ENCODE data around the gene TPGS1. TPM values are rescaled to one million over a fixed set of nuclear protein-coding genes. Genes with fewer than 3 reads are reported as not detected.

The TPGS1 gene
- total RNA-seq, 1 donor, result 59.0 TPM

- no peak for DNase-seq (ENCODE audit: low read depth in 2 of 3, low spot score in 2 of 3)
These were observed 12.3 kb upstream of the TPGS1 start for GRCh38 chr19:495081-495401.

DNA sequence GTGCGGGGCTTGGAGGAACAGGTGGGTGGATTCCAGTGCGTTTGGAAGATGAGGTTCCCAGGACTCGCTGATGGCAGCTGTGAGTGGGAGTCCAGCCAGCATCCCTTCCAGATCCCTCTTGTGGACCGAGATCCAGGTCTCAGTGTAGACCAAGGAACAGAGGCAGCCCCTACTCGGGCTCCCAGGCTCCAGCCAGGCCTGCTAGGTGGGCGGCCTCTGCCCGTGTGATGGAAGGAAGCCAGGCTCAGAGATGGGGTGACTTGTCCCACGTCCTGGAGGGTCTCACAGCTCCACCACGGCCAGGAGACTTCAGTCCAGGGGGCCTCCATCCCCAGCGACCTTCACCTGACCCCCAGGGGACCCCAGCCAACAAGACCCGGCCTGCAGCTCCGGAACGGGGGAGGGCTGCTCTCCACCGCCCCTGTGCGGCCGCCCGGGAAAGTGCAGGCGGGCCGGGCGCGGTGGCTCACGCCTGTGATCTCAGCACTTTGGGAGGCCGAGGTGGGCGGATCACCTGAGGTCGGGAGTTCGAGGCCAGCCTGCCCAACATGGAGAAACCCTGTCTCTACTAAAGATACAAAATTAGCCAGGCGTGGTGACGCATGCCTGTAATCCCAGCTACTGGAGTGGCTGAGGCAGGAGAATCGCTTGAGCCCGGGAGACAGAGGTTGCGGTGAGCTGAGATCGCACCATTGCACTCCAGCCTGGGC is 11.7 kb upstream of the TPGS1 start:
- DNase-seq (ENCODE audit: low read depth in 2 of 3, low spot score in 2 of 3), result peak in 1 of 3 donors; percentile 50

DNA sequence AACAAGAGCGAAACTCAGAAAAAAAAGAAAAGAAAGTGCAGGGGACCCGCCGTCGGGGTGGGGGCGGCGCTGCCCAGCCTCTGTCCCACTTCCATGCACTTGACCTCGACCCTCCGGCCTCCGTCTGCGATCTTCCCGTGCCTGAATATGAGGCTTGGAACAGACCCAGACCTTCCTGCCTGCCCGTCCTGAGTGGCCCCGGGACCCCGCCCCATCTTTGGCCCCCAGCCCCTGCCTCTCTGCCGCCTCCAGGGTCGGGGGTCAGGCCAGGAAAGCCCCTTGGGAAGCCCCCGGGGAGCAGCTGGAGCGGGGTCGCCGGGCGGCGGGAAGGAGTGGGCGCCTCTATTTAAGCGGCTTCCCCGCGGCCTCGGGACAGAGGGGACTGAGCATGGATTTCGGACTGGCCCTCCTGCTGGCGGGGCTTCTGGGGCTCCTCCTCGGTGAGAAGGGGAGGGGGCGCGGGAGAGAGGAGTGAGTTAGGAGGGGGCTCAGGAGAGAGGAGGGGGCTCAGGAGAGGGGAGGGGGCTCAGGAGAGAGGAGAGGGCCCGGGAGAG is 11.1 kb upstream of the TPGS1 start, which contains the start of gene MADCAM1:
Gene MADCAM1, plus strand, starts transcription at position 375 of the 554 bp plus-strand sequence. Its CDS starts 14 bp downstream, at position 389.
- no peak for DNase-seq (ENCODE audit: low read depth in 2 of 3, low spot score in 2 of 3)

- no peak for DNase-seq (ENCODE audit: low read depth in 2 of 3, low spot score in 2 of 3)
These were observed 10.3 kb upstream of the TPGS1 start for GRCh38 chr19:496986-497385.

GRCh38 chr19:497491-497868 is 9.8 kb upstream of the TPGS1 start:
- no peak for DNase-seq (ENCODE audit: low read depth in 2 of 3, low spot score in 2 of 3)

DNA sequence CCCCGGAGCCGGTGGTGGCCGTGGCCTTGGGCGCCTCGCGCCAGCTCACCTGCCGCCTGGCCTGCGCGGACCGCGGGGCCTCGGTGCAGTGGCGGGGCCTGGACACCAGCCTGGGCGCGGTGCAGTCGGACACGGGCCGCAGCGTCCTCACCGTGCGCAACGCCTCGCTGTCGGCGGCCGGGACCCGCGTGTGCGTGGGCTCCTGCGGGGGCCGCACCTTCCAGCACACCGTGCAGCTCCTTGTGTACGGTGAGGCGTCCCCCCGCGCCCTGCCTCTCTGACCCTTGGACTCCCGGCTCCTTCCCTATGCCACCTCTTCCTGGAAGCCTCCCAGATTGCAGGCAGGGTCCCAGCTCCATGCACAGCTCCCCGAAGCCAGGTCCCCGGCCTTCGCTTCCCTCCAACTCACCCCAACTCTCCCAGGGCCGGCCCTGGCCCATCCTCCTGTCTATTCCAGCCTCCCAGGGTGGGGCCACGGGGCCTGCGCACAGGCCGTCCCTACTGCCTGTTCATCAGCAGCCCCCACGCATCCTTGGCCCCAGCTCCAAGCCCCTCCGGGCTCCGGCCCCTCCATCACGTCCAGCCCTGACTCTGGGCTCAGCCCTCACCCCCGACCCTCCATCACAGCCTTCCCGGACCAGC is 9.3 kb upstream of the TPGS1 start:
- DNase-seq (ENCODE audit: low read depth in 2 of 3, low spot score in 2 of 3), result no peak

DNA sequence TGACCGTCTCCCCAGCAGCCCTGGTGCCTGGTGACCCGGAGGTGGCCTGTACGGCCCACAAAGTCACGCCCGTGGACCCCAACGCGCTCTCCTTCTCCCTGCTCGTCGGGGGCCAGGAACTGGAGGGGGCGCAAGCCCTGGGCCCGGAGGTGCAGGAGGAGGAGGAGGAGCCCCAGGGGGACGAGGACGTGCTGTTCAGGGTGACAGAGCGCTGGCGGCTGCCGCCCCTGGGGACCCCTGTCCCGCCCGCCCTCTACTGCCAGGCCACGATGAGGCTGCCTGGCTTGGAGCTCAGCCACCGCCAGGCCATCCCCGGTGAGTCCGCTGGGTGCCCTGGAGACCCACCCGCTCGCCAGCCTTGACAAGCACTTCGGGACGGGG is 8.8 kb upstream of the TPGS1 start:
- no peak for DNase-seq (ENCODE audit: low read depth in 2 of 3, low spot score in 2 of 3)

GRCh38 chr19:498977-499623 is 8.2 kb upstream of the TPGS1 start:
- DNase-seq (ENCODE audit: low read depth in 2 of 3, low spot score in 2 of 3), result no peak

DNA sequence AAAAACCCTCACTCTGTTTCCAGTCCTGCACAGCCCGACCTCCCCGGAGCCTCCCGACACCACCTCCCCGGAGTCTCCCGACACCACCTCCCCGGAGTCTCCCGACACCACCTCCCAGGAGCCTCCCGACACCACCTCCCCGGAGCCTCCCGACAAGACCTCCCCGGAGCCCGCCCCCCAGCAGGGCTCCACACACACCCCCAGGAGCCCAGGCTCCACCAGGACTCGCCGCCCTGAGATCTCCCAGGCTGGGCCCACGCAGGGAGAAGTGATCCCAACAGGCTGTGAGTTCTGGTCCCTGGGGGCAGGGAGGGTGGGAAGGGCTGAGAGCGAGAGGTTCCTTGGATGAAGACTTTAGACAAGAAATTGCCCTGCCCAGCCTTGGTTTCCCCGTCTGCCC is 5.7 kb upstream of the TPGS1 start:
- no peak for DNase-seq (ENCODE audit: low read depth in 2 of 3, low spot score in 2 of 3)

DNA sequence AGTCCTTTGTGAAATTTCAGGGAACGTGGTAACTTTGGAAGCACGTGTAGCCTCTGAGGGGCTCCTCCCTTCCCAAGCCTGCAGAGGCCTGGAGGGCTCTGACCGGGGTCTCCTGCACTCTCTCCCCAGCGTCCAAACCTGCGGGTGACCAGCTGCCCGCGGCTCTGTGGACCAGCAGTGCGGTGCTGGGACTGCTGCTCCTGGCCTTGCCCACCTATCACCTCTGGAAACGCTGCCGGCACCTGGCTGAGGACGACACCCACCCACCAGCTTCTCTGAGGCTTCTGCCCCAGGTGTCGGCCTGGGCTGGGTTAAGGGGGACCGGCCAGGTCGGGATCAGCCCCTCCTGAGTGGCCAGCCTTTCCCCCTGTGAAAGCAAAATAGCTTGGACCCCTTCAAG is 2.7 kb upstream of the TPGS1 start:
- no peak for DNase-seq (ENCODE audit: low read depth in 2 of 3, low spot score in 2 of 3)

- DNase-seq (ENCODE audit: low read depth in 2 of 3, low spot score in 2 of 3), result peak; percentile 93 to 100 (median 96)
These were observed 652 bp upstream of the TPGS1 start for GRCh38 chr19:506404-507285.

DNA sequence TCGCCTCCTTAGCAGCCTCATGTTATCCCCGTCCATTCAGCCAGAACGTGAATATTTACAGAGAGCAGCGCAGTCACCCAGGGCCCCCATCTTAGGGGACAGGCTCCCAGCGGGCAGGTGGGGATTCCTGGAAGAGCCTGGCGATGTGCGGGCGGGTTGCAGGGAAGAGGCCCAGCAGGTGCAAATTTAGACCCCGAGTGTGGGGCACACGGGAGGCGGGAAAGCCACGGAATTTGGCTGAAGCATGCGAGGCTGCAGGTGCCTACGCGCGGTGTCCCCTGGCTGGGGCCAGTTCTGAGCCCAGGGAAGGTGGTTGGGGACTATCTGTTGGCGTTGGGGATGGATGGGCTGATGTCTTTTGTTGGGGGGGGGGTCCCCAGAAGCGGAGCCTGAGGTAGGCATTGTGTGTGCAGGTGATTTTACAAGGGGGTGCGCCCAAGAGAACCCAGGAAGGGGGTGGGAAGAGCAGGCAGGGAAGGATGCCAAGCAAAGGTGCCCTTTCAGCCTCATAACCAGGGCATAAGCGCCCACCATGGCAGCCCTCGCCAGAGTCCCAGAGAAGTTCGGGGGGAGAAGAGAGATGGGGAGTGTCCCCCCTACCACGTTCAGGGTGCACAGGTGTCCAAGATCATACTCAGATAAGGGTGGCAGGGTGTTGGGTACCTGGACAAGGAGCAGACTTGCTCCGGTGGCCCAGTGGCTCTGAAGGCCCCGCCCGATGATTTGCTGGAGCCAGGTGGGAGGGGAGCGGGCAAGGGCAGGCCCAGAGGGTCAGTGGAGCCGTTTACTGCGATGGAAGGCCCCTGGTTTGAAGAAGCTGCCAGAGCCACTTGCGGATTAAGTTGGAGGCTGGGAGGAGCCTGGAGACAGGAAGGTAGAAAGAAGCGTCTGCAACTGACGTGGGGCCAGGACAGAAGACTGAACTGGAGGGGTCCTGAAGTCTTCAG is 1.2 kb downstream of the TPGS1 start:
- no peak for DNase-seq (ENCODE audit: low read depth in 2 of 3, low spot score in 2 of 3)

- DNase-seq (ENCODE audit: low read depth in 2 of 3, low spot score in 2 of 3), result peak; percentile 93 to 95 (median 93)
These were observed 3.4 kb downstream of the TPGS1 start for GRCh38 chr19:510606-511100.

DNA sequence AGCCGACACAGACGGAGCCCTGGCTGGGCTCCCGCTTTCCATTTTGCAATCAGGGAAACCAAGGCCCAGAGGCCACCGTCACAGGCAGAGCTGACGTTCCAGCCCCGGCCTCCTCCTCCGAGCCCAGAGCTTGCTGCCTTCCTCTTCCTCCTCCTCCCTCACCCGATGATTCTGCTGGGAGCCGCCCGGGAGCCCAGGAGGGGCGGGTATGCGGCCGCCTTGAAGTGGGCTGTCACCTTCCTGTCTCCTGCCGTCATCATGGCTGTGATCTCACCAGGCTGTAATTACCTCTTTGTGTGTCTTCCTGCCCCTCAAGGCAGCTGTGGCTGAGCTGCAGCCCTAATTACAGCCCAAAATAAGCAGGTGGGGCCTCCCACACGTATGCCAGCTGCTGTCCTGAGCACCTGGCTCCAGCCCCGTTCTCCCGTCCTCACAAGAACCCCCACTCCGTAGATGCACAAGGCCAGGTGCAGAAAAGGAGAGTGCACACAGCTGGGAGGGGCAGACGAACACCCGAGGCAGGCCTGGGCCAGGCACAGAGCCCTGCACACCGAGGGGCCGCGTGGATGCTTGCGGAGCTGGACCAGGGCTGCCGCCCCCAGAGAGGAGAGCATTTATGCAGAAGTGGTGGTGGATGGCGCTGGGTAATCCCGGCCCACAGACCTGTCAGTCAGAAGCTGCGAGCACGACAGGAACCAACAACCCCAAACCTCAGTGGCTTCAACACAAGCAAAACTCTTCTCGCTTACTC is 4.0 kb downstream of the TPGS1 start:
- peak; percentile 74 to 80 (median 79) for DNase-seq (ENCODE audit: low read depth in 2 of 3, low spot score in 2 of 3)

- no peak for DNase-seq (ENCODE audit: low read depth in 2 of 3, low spot score in 2 of 3)
These were observed 5.5 kb downstream of the TPGS1 start for GRCh38 chr19:512547-513365.

DNA sequence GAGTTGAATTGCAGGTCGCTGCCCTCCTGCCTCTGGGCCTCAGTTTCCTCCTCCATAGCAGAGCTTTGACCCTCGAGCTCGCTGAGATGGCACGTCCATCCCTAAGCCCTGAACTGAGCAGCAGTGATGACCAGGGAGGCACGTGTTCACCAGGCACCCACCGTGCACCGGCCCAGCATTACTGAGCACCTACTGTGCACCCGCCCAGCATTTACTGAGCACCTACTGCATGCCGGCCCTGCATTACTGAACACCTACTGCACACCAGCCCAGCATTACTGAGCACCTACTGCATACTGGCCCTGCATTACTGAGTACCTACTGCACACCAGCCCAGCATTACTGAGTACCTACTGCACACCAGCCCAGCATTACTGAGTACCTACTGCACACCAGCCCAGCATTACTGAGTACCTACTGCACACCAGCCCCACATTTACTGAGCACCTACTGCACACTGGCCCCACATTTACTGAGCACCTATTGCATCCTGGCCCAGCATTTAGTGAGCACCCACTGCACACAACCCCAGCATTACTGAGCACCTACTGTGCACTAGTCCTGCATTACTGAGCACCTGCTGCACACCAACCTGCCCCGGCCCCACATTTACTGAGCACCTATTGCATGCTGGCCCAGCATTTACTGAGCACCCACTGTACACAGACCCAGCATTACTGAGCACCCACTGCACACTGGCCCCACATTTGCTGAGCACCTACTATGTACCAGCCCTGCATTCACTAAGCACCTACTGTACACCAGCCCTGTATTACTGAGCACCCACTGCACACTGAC is 6.3 kb downstream of the TPGS1 start:
- DNase-seq (ENCODE audit: low read depth in 2 of 3, low spot score in 2 of 3), result no peak

DNA sequence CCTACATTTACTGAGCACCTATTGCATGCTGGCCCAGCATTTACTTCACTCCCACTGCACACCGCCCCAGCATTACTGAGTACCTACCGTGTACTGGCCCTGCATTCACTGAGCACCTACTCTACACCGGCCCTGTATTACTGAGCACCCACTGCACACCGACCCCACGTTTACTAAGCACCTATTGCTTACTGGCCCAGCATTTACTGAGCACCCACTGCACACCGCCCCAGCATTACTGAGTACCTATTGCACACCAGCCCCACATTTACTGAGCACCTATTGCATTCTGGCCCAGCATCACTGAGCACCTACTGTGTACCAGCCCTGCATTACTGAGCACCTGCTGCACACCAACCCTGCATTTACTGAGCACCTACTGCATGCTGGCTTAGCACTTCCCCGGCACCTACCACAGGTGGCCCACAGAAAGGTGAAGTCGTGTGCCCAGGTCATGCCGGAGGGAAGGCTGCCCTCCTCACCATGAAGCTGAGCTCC is 6.9 kb downstream of the TPGS1 start:
- no peak for DNase-seq (ENCODE audit: low read depth in 2 of 3, low spot score in 2 of 3)
